ENCODE results near the gene IQCB1. TPM values are rescaled to one million over a fixed set of nuclear protein-coding genes. Genes with fewer than 3 reads are reported as not detected.

Gene IQCB1
- total and polyA plus RNA-seq, 2 experiments from 2014 or later = 28.8 to 39.0 TPM

- no peak for TF ChIP-seq POLR2AphosphoS5 (IDR thresholded peaks at IDR 0.05; ENCODE audit: low read depth)
- no peak for TF ChIP-seq EZH2phosphoT487 (IDR thresholded peaks at IDR 0.05; ENCODE audit: unreplicated experiment)
- TF ChIP-seq ETS1 (IDR thresholded peaks at IDR 0.05) = no peak
- TF ChIP-seq ZNF114 (CRISPR knock-in tag; IDR thresholded peaks at IDR 0.05) = no peak
- no peak for TF ChIP-seq NANOG (IDR thresholded peaks at IDR 0.05; ENCODE audit: borderline replicate concordance)
- no peak for TF ChIP-seq EZH2 (IDR thresholded peaks at IDR 0.05; ENCODE audit: low read depth, unreplicated experiment)
- TF ChIP-seq, protein P1, sequence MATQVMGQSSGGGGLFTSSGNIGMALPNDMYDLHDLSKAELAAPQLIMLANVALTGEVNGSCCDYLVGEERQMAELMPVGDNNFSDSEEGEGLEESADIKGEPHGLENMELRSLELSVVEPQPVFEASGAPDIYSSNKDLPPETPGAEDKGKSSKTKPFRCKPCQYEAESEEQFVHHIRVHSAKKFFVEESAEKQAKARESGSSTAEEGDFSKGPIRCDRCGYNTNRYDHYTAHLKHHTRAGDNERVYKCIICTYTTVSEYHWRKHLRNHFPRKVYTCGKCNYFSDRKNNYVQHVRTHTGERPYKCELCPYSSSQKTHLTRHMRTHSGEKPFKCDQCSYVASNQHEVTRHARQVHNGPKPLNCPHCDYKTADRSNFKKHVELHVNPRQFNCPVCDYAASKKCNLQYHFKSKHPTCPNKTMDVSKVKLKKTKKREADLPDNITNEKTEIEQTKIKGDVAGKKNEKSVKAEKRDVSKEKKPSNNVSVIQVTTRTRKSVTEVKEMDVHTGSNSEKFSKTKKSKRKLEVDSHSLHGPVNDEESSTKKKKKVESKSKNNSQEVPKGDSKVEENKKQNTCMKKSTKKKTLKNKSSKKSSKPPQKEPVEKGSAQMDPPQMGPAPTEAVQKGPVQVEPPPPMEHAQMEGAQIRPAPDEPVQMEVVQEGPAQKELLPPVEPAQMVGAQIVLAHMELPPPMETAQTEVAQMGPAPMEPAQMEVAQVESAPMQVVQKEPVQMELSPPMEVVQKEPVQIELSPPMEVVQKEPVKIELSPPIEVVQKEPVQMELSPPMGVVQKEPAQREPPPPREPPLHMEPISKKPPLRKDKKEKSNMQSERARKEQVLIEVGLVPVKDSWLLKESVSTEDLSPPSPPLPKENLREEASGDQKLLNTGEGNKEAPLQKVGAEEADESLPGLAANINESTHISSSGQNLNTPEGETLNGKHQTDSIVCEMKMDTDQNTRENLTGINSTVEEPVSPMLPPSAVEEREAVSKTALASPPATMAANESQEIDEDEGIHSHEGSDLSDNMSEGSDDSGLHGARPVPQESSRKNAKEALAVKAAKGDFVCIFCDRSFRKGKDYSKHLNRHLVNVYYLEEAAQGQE (IDR thresholded peaks at IDR 0.05; ENCODE audit: unreplicated experiment) = no peak
- no peak for TF ChIP-seq STAT1 (IDR thresholded peaks at IDR 0.05; ENCODE audit: unreplicated experiment)
- peaks cover 6% of the 10 kb centered on the region for H3K36me3 ChIP-seq (ENCODE audit: insufficient read depth)
- H2AFZ ChIP-seq = no peak overlapping the region
- H3K27me3 ChIP-seq (ENCODE audit: insufficient read depth) = no peaks in the 10 kb centered on the region
- Mint-ChIP-seq H3K4me1 (no peaks in the 10 kb centered on the region), H3K27me3 (ENCODE audit: insufficient read depth, low read depth, poor library complexity) (peaks cover 4% of the 10 kb centered on the region), H3K27ac (no peak overlapping the region), H3K36me3 (ENCODE audit: low read depth) (peaks cover 30% of the 10 kb centered on the region), H3K9me3 (no peaks in the 10 kb centered on the region), H3K4me3 (no peak overlapping the region)
- no peak overlapping the region for H3K4me2 ChIP-seq
- no peaks in the 10 kb centered on the region for H3K79me2 ChIP-seq (replicated peaks; ENCODE audit: insufficient read depth)
- no peaks in the 10 kb centered on the region for H3F3A ChIP-seq (replicated peaks; ENCODE audit: low read depth)
- H4K20me1 ChIP-seq (replicated peaks; ENCODE audit: insufficient read depth) = no peaks in the 10 kb centered on the region
- DNase-seq (ENCODE audit: low spot score) (no peak), ATAC-seq (no peak)
- H3K9me2 ChIP-seq (ENCODE audit: insufficient read depth) = no peaks in the 10 kb centered on the region
- H3K4me3 ChIP-seq = no peak overlapping the region
- no peaks in the 10 kb centered on the region for H3K4me1 ChIP-seq (ENCODE audit: insufficient read depth)
- no peak overlapping the region for H3K27ac ChIP-seq (ENCODE audit: low read depth)
Observed at GRCh38 chr3:121768452-121768851, 66.4 kb downstream of the IQCB1 start.

- Histone ChIP-seq H3K4me2 (no peak overlapping the region), H3K9me2 (ENCODE audit: insufficient read depth) (no peaks in the 10 kb centered on the region), H3K4me3 (no peak overlapping the region), H3K79me2 (replicated peaks; ENCODE audit: insufficient read depth) (no peaks in the 10 kb centered on the region), H3K36me3 (ENCODE audit: insufficient read depth) (no peaks in the 10 kb centered on the region), H3K27ac (ENCODE audit: low read depth) (no peak overlapping the region), H3K27me3 (ENCODE audit: insufficient read depth) (no peaks in the 10 kb centered on the region), H3F3A (replicated peaks; ENCODE audit: low read depth) (no peaks in the 10 kb centered on the region), H4K20me1 (replicated peaks; ENCODE audit: insufficient read depth) (no peaks in the 10 kb centered on the region), H3K4me1 (ENCODE audit: insufficient read depth) (no peaks in the 10 kb centered on the region), H2AFZ (no peak overlapping the region)
- H3K9me3 Mint-ChIP-seq = no peaks in the 10 kb centered on the region
- DNase-seq (ENCODE audit: low spot score) (no peak), ATAC-seq (no peak)
- H3K27ac Mint-ChIP-seq = no peak overlapping the region
- H3K27me3 Mint-ChIP-seq (ENCODE audit: insufficient read depth, low read depth, poor library complexity) = peaks cover under 1% of the 10 kb centered on the region
- H3K36me3 Mint-ChIP-seq (ENCODE audit: low read depth) = no peaks in the 10 kb centered on the region
- peaks cover 3% of the 10 kb centered on the region; the same call in 1 of the 3 replicates for H3K4me1 Mint-ChIP-seq
- H3K4me3 Mint-ChIP-seq = no peak overlapping the region
- TF ChIP-seq STAT1 (IDR thresholded peaks at IDR 0.05; ENCODE audit: unreplicated experiment) (no peak), POLR2AphosphoS5 (IDR thresholded peaks at IDR 0.05; ENCODE audit: low read depth) (no peak), ZNF114 (CRISPR knock-in tag; IDR thresholded peaks at IDR 0.05) (no peak), JUNB (IDR thresholded peaks at IDR 0.05; ENCODE audit: unreplicated experiment) (no peak)
- TF ChIP-seq, protein P1 (IDR thresholded peaks at IDR 0.05; ENCODE audit: unreplicated experiment) = no peak
- TF ChIP-seq, protein P2, sequence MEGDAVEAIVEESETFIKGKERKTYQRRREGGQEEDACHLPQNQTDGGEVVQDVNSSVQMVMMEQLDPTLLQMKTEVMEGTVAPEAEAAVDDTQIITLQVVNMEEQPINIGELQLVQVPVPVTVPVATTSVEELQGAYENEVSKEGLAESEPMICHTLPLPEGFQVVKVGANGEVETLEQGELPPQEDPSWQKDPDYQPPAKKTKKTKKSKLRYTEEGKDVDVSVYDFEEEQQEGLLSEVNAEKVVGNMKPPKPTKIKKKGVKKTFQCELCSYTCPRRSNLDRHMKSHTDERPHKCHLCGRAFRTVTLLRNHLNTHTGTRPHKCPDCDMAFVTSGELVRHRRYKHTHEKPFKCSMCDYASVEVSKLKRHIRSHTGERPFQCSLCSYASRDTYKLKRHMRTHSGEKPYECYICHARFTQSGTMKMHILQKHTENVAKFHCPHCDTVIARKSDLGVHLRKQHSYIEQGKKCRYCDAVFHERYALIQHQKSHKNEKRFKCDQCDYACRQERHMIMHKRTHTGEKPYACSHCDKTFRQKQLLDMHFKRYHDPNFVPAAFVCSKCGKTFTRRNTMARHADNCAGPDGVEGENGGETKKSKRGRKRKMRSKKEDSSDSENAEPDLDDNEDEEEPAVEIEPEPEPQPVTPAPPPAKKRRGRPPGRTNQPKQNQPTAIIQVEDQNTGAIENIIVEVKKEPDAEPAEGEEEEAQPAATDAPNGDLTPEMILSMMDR (conservative IDR thresholded peaks at IDR 0.05; ENCODE audit: low read depth in 2 of 2) = no peak
Observed at GRCh38 chr3:121759541-121760202, 75.2 kb downstream of the IQCB1 start.
